ENCODE measurements around the gene AKR1C2.

GRCh38 chr10:5036511-5036910 is 32.9 kb upstream of the AKR1C2 start:
- TF ChIP-seq CTCF (IDR thresholded peaks at IDR 0.05; ENCODE audit: insufficient read depth, low read length, poor library complexity, severe bottlenecking), result no peak
- TF ChIP-seq EZH2phosphoT487 (conservative IDR thresholded peaks at IDR 0.05; ENCODE audit: low read length), result no peak
